H9 (cell line): ENCODE measurements around the gene SPTBN1. TPM values are rescaled to one million over a fixed set of nuclear protein-coding genes. Genes with fewer than 3 reads are reported as not detected.
A peak's percentile ranks its signal among the peaks of the same experiment; 100 is the strongest.

Source experiments
- DNase-seq: peaks from one replicate; pipeline ENCODE4 v3.0.0-alpha.2; 2017
- H2AFZ ChIP-seq: one replicate; pipeline ENCODE4 v1.6.1; 2013; ENCODE audit warnings: mild to moderate bottlenecking, low read length, control low read depth, moderate library complexity
- H2AK5ac ChIP-seq: 2 replicates; pipeline ENCODE4 v1.6.1; 2013; ENCODE audit warnings: low read length, control low read depth, mixed read lengths; ENCODE audit not compliant: insufficient read length
- H2BK120ac ChIP-seq: one replicate; pipeline ENCODE4 v1.6.1; 2013; ENCODE audit warnings: low read depth, mild to moderate bottlenecking, low read length, control low read depth, inconsistent platforms; ENCODE audit not compliant: poor library complexity, severe bottlenecking
- H2BK12ac ChIP-seq: 2 replicates; pipeline ENCODE4 v1.6.1; 2013; ENCODE audit warnings: low read length, control low read depth, mixed read lengths, low read depth; ENCODE audit not compliant: insufficient read length
- H2BK15ac ChIP-seq: 2 replicates; pipeline ENCODE4 v1.6.1; 2013; ENCODE audit warnings: low read depth, low read length, control low read depth
- H2BK20ac ChIP-seq: one replicate; pipeline ENCODE4 v1.6.1; 2013; ENCODE audit warnings: low read depth, mild to moderate bottlenecking, low read length, control low read depth, inconsistent platforms; ENCODE audit not compliant: poor library complexity, severe bottlenecking
- H2BK5ac ChIP-seq: 2 replicates; pipeline ENCODE4 v1.6.1; 2013; ENCODE audit warnings: low read length, control low read depth, mixed read lengths; ENCODE audit not compliant: insufficient read length
- H3K14ac ChIP-seq: 2 replicates; pipeline ENCODE4 v1.6.1; 2013; ENCODE audit warnings: low read length, control low read depth; ENCODE audit not compliant: insufficient read depth
- H3K18ac ChIP-seq: 2 replicates; pipeline ENCODE4 v1.6.1; 2013; ENCODE audit warnings: low read depth, mild to moderate bottlenecking, mixed read lengths, low read length, control low read depth; ENCODE audit not compliant: insufficient read length
- H3K23ac ChIP-seq: 2 replicates; pipeline ENCODE4 v1.6.1; 2013; ENCODE audit warnings: low read length, control low read depth, mixed read lengths, low read depth; ENCODE audit not compliant: insufficient read length
- H3K23me2 ChIP-seq: 2 replicates; pipeline ENCODE4 v1.6.1; 2013; ENCODE audit warnings: low read depth, mild to moderate bottlenecking, mixed read lengths, low read length, control low read depth; ENCODE audit not compliant: insufficient read length, poor library complexity, severe bottlenecking
- H3K27ac ChIP-seq: 2 replicates; pipeline ENCODE4 v1.5.1; 2013; ENCODE audit warnings: low read length, control low read depth, mixed read lengths, low read depth; ENCODE audit not compliant: insufficient read length
- H3K27me3 ChIP-seq: 2 replicates; pipeline ENCODE4 v1.6.1; 2013; ENCODE audit warnings: low read length, control low read depth, inconsistent platforms; ENCODE audit not compliant: insufficient read depth
- H3K4ac ChIP-seq: 2 replicates; pipeline ENCODE4 v1.6.1; 2013; ENCODE audit warnings: low read depth, mild to moderate bottlenecking, control low read depth, inconsistent platforms, low read length, moderate library complexity
- H3K4me1 ChIP-seq: 2 replicates; pipeline ENCODE4 v1.6.1; 2013; ENCODE audit warnings: low read length, control low read depth, inconsistent platforms; ENCODE audit not compliant: insufficient read depth
- H3K4me2 ChIP-seq: 2 replicates; pipeline ENCODE4 v1.6.1; 2013; ENCODE audit warnings: low read length, control low read depth, mixed read lengths; ENCODE audit not compliant: insufficient read length, insufficient read depth
- H3K56ac ChIP-seq: 2 replicates; pipeline ENCODE4 v1.6.1; 2013; ENCODE audit warnings: low read depth, mild to moderate bottlenecking, mixed read lengths, low read length, control low read depth; ENCODE audit not compliant: insufficient read length
- H3K79me1 ChIP-seq: 2 replicates; pipeline ENCODE4 v1.6.1; 2013; ENCODE audit warnings: low read depth, mild to moderate bottlenecking, moderate library complexity, low read length, control low read depth, inconsistent platforms; ENCODE audit not compliant: insufficient read depth, poor library complexity, severe bottlenecking
- H3K79me2 ChIP-seq: 2 replicates; pipeline ENCODE4 v1.6.1; 2013; ENCODE audit warnings: low read length, control low read depth, inconsistent platforms; ENCODE audit not compliant: insufficient read depth
- H3K9ac ChIP-seq: 2 replicates; pipeline ENCODE4 v1.6.1; 2013; ENCODE audit warnings: low read length, control low read depth, mixed read lengths; ENCODE audit not compliant: insufficient read length; ENCODE audit errors: extremely low read depth
- H3K9me3 ChIP-seq: one replicate; pipeline ENCODE4 v1.6.1; 2013; ENCODE audit warnings: low read depth, low read length, inconsistent platforms; ENCODE audit not compliant: control insufficient read depth
- H3T11ph ChIP-seq: one replicate; pipeline ENCODE4 v1.6.1; 2013; ENCODE audit warnings: mild to moderate bottlenecking, low read length, control low read depth, inconsistent platforms
- H4K20me1 ChIP-seq: one replicate; pipeline ENCODE4 v1.6.1; 2013; ENCODE audit not compliant: control insufficient read depth, insufficient read length, insufficient read depth
- H4K5ac ChIP-seq: 2 replicates; pipeline ENCODE4 v1.6.1; 2013; ENCODE audit warnings: low read depth, mild to moderate bottlenecking, mixed read lengths, low read length, control low read depth; ENCODE audit not compliant: insufficient read length
- H4K8ac ChIP-seq: replicated peaks from 2 replicates; pipeline ENCODE4 v1.6.1; 2013; ENCODE audit warnings: low read length, control low read depth, mixed read lengths, low read depth; ENCODE audit not compliant: insufficient read length
- H4K91ac ChIP-seq: 2 replicates; pipeline ENCODE4 v1.6.1; 2013; ENCODE audit warnings: low read depth, mild to moderate bottlenecking, moderate library complexity, mixed read lengths, low read length, control low read depth; ENCODE audit not compliant: insufficient read length
- H3K27ac Mint-ChIP-seq, 3 experiments: 2 replicates in 2 of 3; 3 replicates in 1 of 3; pipeline ENCODE4 v1.8.0; 2020 to 2021; ENCODE audit warnings: mixed read lengths in 3 of 3, mild to moderate bottlenecking in 1 of 3, moderate library complexity in 1 of 3
- H3K27me3 Mint-ChIP-seq: 2 replicates; pipeline ENCODE4 v1.8.0; 2021; ENCODE audit warnings: low read depth, mild to moderate bottlenecking, moderate library complexity, mixed read lengths
- H3K36me3 Mint-ChIP-seq, 3 experiments: 2 replicates in 2 of 3; 3 replicates in 1 of 3; pipeline ENCODE4 v1.8.0; 2020 to 2021; ENCODE audit warnings: low read depth in 3 of 3, mixed read lengths in 3 of 3; ENCODE audit not compliant: insufficient read depth in 1 of 3
- H3K4me1 Mint-ChIP-seq, 2 experiments: 2 replicates each; pipeline ENCODE4 v1.8.0; 2020; ENCODE audit warnings: mixed read lengths in 2 of 2
- H3K4me3 Mint-ChIP-seq, 2 experiments: 2 replicates in 1 of 2; 3 replicates in 1 of 2; pipeline ENCODE4 v1.8.0; 2020 to 2021; ENCODE audit warnings: mild to moderate bottlenecking in 2 of 2, mixed read lengths in 2 of 2, moderate library complexity in 1 of 2
- H3K9me3 Mint-ChIP-seq, 2 experiments: 2 replicates in 1 of 2; 3 replicates in 1 of 2; pipeline ENCODE4 v1.8.0; 2020; ENCODE audit warnings: mild to moderate bottlenecking in 2 of 2, mixed read lengths in 2 of 2, moderate library complexity in 1 of 2
- WGBS: extraction: QIAGEN DNeasy Blood & Tissue Kit; methylation state at CpG from one replicate; pipeline ENCODE4 v1.1.7; 2013; ENCODE audit warnings: missing lambda C conversion rate, low lambda C conversion rate, mixed read lengths; ENCODE audit not compliant: insufficient read length; ENCODE audit errors: extremely low coverage; 5-methylcytosine and 5-hydroxymethylcytosine counted together
- total RNA-seq: library from RNA; stranded (reverse); gene quantifications from 2 replicates; pipeline ENCODE4 v1.2.1, GENCODE V29; 2021
- TF ChIP-seq, protein P1 (sequence below): fragments of 200-600 bp; sonication (generic); conservative IDR thresholded peaks from 3 replicates; pipeline ENCODE4 v1.8.0; 2021; ENCODE audit warnings: antibody characterized with exemption, mild to moderate bottlenecking

SPTBN1 gene
- total RNA-seq, 1 experiment from 2014 or later, result 164 TPM

DNA sequence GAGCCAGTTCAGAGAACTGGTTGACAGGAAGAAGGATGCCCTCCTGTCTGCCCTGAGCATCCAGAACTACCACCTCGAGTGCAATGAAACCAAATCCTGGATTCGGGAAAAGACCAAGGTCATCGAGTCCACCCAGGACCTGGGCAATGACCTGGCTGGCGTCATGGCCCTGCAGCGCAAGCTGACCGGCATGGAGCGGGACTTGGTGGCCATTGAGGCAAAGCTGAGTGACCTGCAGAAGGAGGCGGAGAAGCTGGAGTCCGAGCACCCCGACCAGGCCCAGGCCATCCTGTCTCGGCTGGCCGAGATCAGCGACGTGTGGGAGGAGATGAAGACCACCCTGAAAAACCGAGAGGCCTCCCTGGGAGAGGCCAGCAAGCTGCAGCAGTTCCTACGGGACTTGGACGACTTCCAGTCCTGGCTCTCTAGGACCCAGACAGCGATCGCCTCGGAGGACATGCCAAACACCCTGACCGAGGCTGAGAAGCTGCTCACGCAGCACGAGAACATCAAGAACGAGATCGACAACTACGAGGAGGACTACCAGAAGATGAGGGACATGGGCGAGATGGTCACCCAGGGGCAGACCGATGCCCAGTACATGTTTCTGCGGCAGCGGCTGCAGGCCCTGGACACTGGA is 174.9 kb downstream of the SPTBN1 start:
- Histone ChIP-seq H2BK15ac (no peak overlapping the region), H3K4ac (no peak overlapping the region), H3K79me1 (no peaks in the 10 kb centered on the region), H4K91ac (no peak overlapping the region), H2BK5ac (no peak overlapping the region), H3K18ac (no peak overlapping the region), H2BK20ac (no peak overlapping the region), H2BK12ac (no peak overlapping the region), H3K27me3 (no peaks in the 10 kb centered on the region), H3K14ac (no peak overlapping the region), H2AK5ac (no peak overlapping the region), H3K4me2 (no peak overlapping the region), H3K79me2 (no peaks in the 10 kb centered on the region; the same call in 1 of the 2 replicates), H3K23ac (no peak overlapping the region), H3K9ac (no peak overlapping the region), H4K20me1 (peaks cover 4% of the 10 kb centered on the region), H2AFZ (no peak overlapping the region), H2BK120ac (no peak overlapping the region), H4K8ac (no peak overlapping the region), H3K27ac (no peak overlapping the region), H3K4me1 (no peaks in the 10 kb centered on the region), H3K23me2 (no peaks in the 10 kb centered on the region), H3T11ph (no peak overlapping the region), H4K5ac (no peak overlapping the region), H3K56ac (no peak overlapping the region), H3K9me3 (no peaks in the 10 kb centered on the region)
- peaks cover 57 to 93% (median 93%) of the 10 kb centered on the region in 3 experiments for H3K36me3 Mint-ChIP-seq
- no peaks in the 10 kb centered on the region; a peak in 1 of 4 replicates for H3K4me1 Mint-ChIP-seq
- no CpG with 5 or more reads among the region's 30 CpGs for WGBS
- no peak overlapping the region for H3K4me3 Mint-ChIP-seq
- no peaks in the 10 kb centered on the region for H3K9me3 Mint-ChIP-seq
- no peaks in the 10 kb centered on the region for H3K27me3 Mint-ChIP-seq
- H3K27ac Mint-ChIP-seq, result peak overlapping the region in 2 of 3 experiments; percentile 57 to 85; a peak in 4 of 7 replicates
- TF ChIP-seq, protein P1, sequence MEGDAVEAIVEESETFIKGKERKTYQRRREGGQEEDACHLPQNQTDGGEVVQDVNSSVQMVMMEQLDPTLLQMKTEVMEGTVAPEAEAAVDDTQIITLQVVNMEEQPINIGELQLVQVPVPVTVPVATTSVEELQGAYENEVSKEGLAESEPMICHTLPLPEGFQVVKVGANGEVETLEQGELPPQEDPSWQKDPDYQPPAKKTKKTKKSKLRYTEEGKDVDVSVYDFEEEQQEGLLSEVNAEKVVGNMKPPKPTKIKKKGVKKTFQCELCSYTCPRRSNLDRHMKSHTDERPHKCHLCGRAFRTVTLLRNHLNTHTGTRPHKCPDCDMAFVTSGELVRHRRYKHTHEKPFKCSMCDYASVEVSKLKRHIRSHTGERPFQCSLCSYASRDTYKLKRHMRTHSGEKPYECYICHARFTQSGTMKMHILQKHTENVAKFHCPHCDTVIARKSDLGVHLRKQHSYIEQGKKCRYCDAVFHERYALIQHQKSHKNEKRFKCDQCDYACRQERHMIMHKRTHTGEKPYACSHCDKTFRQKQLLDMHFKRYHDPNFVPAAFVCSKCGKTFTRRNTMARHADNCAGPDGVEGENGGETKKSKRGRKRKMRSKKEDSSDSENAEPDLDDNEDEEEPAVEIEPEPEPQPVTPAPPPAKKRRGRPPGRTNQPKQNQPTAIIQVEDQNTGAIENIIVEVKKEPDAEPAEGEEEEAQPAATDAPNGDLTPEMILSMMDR, result no peak
- no peak for DNase-seq
